ENCODE data around the gene APOA1. TPM values are rescaled to one million over a fixed set of nuclear protein-coding genes. Genes with fewer than 3 reads are reported as not detected.
A peak's percentile ranks its signal among the peaks of the same experiment; 100 is the strongest.

Gene APOA1
- total and polyA plus RNA-seq, 8 donors = 0.87 to 73.6 (median 16.7) TPM; not detected in 2

GRCh38 chr11:116840746-116841296, 3.4 kb upstream of the APOA1 start:
- 74 to 84% (median 82%) methylated on average over 9 of the region's 9 CpGs for WGBS, 5 donors
- intact Hi-C loops (cut with DNase I; ENCODE audit: low total_unique reads) = no loop called here
- Histone ChIP-seq H3K36me3 (peaks cover 16 to 26% (median 25%) of the 10 kb centered on the region in 4 donors), H3K9me3 (no peaks in the 10 kb centered on the region), H3K27me3 (no peaks in the 10 kb centered on the region), H3K4me3 (no peak overlapping the region), H3K4me1 (peaks cover 11 to 43% (median 31%) of the 10 kb centered on the region in 4 donors), H3K27ac (no peak overlapping the region)
- no peak for DNase-seq
- TF ChIP-seq POLR2AphosphoS5 (IDR thresholded peaks at IDR 0.05) (no peak), CTCF (IDR thresholded peaks at IDR 0.05) (no peak), EP300 (IDR thresholded peaks at IDR 0.05) (no peak), POLR2A (IDR thresholded peaks at IDR 0.05) (no peak)

- Histone ChIP-seq H3K4me1 (peaks cover 16 to 49% (median 37%) of the 10 kb centered on the region in 4 donors), H3K36me3 (peaks cover 12 to 21% (median 19%) of the 10 kb centered on the region in 4 donors), H3K4me3 (no peak overlapping the region), H3K27me3 (no peaks in the 10 kb centered on the region), H3K9me3 (no peaks in the 10 kb centered on the region), H3K27ac (no peak overlapping the region)
- TF ChIP-seq POLR2AphosphoS5 (IDR thresholded peaks at IDR 0.05) (no peak), EP300 (IDR thresholded peaks at IDR 0.05) (no peak), POLR2A (IDR thresholded peaks at IDR 0.05) (no peak), CTCF (IDR thresholded peaks at IDR 0.05) (no peak)
- intact Hi-C loops (cut with DNase I; ENCODE audit: low total_unique reads) = no loop called here
- no peak for DNase-seq
- 60 to 68% (median 66%) methylated on average over 6 of the region's 6 CpGs for WGBS, 5 donors
These were observed 2.9 kb upstream of the APOA1 start for GRCh38 chr11:116840224-116840745.

DNA sequence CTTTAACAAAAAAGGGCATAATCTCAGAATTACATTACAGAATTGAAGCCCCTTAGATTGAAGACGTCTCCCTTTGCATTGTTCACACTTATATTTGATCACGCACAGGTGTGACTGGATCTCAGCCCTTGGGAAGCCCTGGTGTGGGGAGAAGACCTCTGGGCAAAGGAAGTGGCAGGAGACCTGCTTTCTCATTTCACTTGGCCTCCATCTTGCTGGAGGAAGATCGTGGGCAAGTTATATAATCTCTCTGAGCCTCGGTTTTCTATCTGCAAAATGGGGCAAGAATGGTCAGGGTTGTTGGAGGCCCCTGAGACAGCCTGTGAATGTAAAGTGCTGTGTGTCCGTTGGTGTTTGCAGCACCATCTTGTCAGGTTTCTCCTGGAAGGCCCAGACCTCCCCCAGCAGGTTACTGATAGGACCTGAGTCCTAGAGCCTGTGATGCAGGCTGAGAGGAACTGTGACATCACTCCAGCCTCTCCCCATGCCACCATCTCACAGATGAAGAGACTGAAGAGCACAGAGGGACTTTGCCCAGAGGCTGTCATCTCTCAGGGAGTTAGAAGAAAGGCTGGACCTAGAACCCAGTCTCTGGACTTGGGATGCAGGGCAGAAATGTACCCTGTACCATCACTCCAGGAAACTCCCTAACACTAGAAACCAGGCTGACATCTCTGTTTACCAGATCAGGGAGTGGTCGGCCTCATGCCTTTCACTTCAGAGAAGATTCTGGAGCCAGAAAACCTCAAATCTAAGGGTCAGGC, 1.1 kb upstream of the APOA1 start:
- peaks cover 19 to 51% (median 41%) of the 10 kb centered on the region in 4 donors for H3K4me1 ChIP-seq
- no peak for DNase-seq
- H3K4me3 ChIP-seq = no peak overlapping the region
- no peak overlapping the region for H3K27ac ChIP-seq
- intact Hi-C loops (cut with DNase I; ENCODE audit: low total_unique reads) = loop anchor here (5.0 kb wide), 1 partner anchor 51 kb away; the partner anchor contains the start of gene ZPR1
- 76 to 88% (median 83%) methylated on average over 6 of the region's 6 CpGs for WGBS, 5 donors
- TF ChIP-seq POLR2AphosphoS5 (IDR thresholded peaks at IDR 0.05) (no peak), CTCF (IDR thresholded peaks at IDR 0.05) (no peak), POLR2A (IDR thresholded peaks at IDR 0.05) (no peak), EP300 (IDR thresholded peaks at IDR 0.05) (no peak)
- H3K9me3 ChIP-seq = no peaks in the 10 kb centered on the region
- H3K27me3 ChIP-seq = no peaks in the 10 kb centered on the region
- H3K36me3 ChIP-seq = peaks cover 1 to 6% (median 2%) of the 10 kb centered on the region in 4 donors

- H3K4me1 ChIP-seq = peaks cover 19 to 47% (median 43%) of the 10 kb centered on the region in 4 donors
- H3K27ac ChIP-seq = peak overlapping the region in 2 of 5 donors; percentile 81 to 88
- H3K9me3 ChIP-seq = no peaks in the 10 kb centered on the region
- H3K27me3 ChIP-seq = no peaks in the 10 kb centered on the region
- intact Hi-C loops (cut with DNase I; ENCODE audit: low total_unique reads) = loop anchor here (5.0 kb wide), 1 partner anchor 49 kb away; the partner anchor contains the start of gene ZPR1
- no peaks in the 10 kb centered on the region for H3K36me3 ChIP-seq
- H3K4me3 ChIP-seq = no peak overlapping the region
- WGBS, 5 donors = 80 to 90% (median 89%) methylated on average over 4 to 7 of the region's 7 CpGs
- no peak for TF ChIP-seq EP300 (IDR thresholded peaks at IDR 0.05)
- no peak for TF ChIP-seq CTCF (IDR thresholded peaks at IDR 0.05)
- no peak for TF ChIP-seq POLR2A (IDR thresholded peaks at IDR 0.05)
- TF ChIP-seq POLR2AphosphoS5 (IDR thresholded peaks at IDR 0.05) = no peak
- no peak for DNase-seq
These were observed 810 bp downstream of the APOA1 start for GRCh38 chr11:116836632-116836991.
